ENCODE measurements around the gene RAB40B. TPM values are rescaled to one million over a fixed set of nuclear protein-coding genes. Genes with fewer than 3 reads are reported as not detected.

Gene RAB40B
- total RNA-seq, 3 donors from 2014 or later = 21.0 to 52.4 (median 23.9) TPM

GRCh38 chr17:82679586-82680465, 18.7 kb downstream of the RAB40B start:
- no peak for TF ChIP-seq CTCF (IDR thresholded peaks at IDR 0.05)
- DNase-seq (peak; percentile 70 to 84 (median 72)), ATAC-seq (peak; percentile 45)
- Histone ChIP-seq H3K9me3 (peaks cover 6% of the 10 kb centered on the region), H3K4me1 (ENCODE audit: low read depth) (peaks cover 22% of the 10 kb centered on the region), H3K36me3 (ENCODE audit: low read depth) (no peaks in the 10 kb centered on the region), H3K4me3 (no peak overlapping the region)
- intact Hi-C loops (cut with DNase I, micrococcal nuclease) = no loop called here

- no peak for ATAC-seq
- Histone ChIP-seq H3K4me3 (no peak overlapping the region), H3K9me3 (peaks cover 6% of the 10 kb centered on the region), H3K4me1 (ENCODE audit: low read depth) (peaks cover 19% of the 10 kb centered on the region), H3K36me3 (ENCODE audit: low read depth) (no peaks in the 10 kb centered on the region)
- peak in 2 of 3 donors; percentile 24 to 31 for DNase-seq
- no peak for TF ChIP-seq CTCF (IDR thresholded peaks at IDR 0.05)
- intact Hi-C loops (cut with DNase I, micrococcal nuclease) = no loop called here
Observed at GRCh38 chr17:82678265-82678891, 20.1 kb downstream of the RAB40B start.

GRCh38 chr17:82677353-82677925, 21.1 kb downstream of the RAB40B start:
- H3K4me3 ChIP-seq = no peak overlapping the region

GRCh38 chr17:82675476-82676245, 22.8 kb downstream of the RAB40B start:
- TF ChIP-seq CTCF (IDR thresholded peaks at IDR 0.05) = no peak
- no peak overlapping the region for H3K4me3 ChIP-seq
- DNase-seq = peak in 1 of 3 donors; percentile 43
- peaks cover 24% of the 10 kb centered on the region for H3K4me1 ChIP-seq (ENCODE audit: low read depth)
- intact Hi-C loops (cut with DNase I, micrococcal nuclease) = no loop called here
- no peaks in the 10 kb centered on the region for H3K9me3 ChIP-seq
- ATAC-seq = no peak
- no peaks in the 10 kb centered on the region for H3K36me3 ChIP-seq (ENCODE audit: low read depth)

More at GRCh38 chr17:82677353-82677925, 21.1 kb downstream of the RAB40B start:
- Histone ChIP-seq H3K9me3 (peaks cover 6% of the 10 kb centered on the region), H3K4me1 (ENCODE audit: low read depth) (peaks cover 23% of the 10 kb centered on the region), H3K36me3 (ENCODE audit: low read depth) (no peaks in the 10 kb centered on the region)
- intact Hi-C loops (cut with DNase I, micrococcal nuclease) = no loop called here
- peak in 2 of 3 donors; percentile 25 to 40 for DNase-seq
- no peak for TF ChIP-seq CTCF (IDR thresholded peaks at IDR 0.05)
- ATAC-seq = no peak

Measured in mucosa of descending colon (tissue), 3 donors.